ENCODE measurements around the gene MAT2A.
"Not testable (repeated sequence)": the region's sequence is repeated elsewhere in the genome, so short reads cannot be mapped to it uniquely, and the experiment has no call there.

Gene MAT2A

DNA sequence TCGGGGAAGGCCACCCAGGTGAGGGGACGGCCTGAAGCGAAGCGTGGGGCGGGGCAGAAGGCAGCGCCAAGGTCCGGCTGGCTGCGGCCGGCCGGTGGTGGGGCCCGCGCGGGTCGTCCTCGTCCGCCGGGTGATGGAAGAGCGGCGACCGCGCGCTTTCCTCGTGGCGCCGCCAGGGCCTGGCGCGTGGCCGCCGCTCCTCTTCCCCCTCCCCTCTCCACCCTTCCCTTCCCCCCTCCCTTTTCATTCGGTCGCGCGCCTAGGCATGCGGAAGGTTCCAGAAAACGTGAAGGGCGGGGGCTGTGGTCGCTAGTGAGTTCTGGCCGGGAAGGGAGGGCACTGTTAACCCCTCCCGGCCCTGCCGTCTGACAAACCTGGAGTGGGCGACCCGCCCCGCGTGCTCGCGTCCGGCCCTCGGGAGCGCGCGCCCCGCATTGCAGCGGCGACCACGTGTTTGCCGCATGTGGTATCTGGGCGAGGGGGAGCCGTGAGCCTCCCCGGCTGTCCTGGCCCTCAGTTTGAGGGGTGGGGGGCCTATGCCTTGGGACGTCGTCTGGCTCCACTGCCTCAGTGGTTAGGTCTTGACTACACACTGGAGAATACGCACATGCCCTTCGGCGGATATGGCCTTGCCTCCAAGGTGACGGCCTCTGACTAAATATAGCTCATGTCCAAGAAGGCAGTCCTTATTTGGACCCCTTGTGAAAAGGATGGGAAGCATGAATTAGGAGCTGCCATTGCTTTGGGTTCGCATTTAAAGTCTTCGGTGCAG, 579 bp downstream of the MAT2A start:
- peak; percentile 70 to 82 for DNase-seq
- Mint-ChIP-seq H3K27ac (peak overlapping the region; percentile 99), H3K9me3 (no peaks in the 10 kb centered on the region), H3K4me1 (peaks cover 64% of the 10 kb centered on the region), H3K27me3 (no peaks in the 10 kb centered on the region), H3K4me3 (peak overlapping the region; percentile 96 to 98)
- peak; percentile 62 for ATAC-seq

DNA sequence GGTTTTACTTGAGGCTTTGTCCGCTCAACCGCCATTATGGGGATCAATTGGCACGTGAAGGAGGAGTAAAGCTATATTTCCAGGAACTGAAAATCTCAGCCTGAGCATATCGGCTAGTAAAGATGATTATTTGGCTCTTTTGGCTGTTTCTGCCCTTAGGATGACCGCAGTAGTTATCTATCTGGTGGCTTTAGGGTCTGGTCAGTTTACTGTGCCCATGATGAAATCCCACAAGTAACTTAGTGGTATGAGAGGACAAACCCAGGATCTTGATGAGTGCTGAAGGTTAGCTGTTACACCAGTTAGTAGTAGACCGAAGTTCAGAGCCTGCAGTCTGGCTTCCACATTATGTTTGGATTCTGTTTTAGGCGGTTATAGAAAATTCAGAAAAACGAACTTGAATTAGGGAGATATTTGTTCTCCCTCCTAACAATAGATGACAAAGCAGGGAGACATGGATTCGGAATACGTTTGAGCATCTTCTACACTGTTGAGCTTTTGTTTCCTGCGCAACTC, 1.2 kb downstream of the MAT2A start:
- DNase-seq (no peak), ATAC-seq (no peak)
- Mint-ChIP-seq H3K4me1 (peaks cover 65% of the 10 kb centered on the region), H3K27ac (peak overlapping the region; percentile 95 to 99), H3K27me3 (no peaks in the 10 kb centered on the region), H3K9me3 (no peaks in the 10 kb centered on the region), H3K4me3 (peak overlapping the region; percentile 96 to 98)

DNA sequence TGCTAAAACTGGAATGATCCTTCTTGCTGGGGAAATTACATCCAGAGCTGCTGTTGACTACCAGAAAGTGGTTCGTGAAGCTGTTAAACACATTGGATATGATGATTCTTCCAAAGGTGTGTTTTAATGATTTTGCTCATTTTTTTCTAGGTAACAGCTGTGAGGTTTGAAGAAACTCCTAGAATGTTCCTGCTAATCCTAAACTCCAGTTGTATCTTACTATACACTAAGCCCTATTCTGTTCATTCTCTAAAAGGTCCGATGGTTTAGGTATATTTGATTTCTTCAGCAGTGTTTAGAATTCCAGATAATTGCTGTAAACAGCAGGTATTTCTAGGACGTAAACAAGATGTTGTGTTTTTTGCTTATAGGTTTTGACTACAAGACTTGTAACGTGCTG, 2.3 kb downstream of the MAT2A start:
- Mint-ChIP-seq H3K9me3 (no peaks in the 10 kb centered on the region), H3K27ac (peak overlapping the region in 1 of 2 donors; percentile 95), H3K27me3 (no peaks in the 10 kb centered on the region), H3K4me1 (peaks cover 62% of the 10 kb centered on the region), H3K4me3 (peak overlapping the region; percentile 96 to 98)
- DNase-seq: no peak
- no peak for ATAC-seq

DNA sequence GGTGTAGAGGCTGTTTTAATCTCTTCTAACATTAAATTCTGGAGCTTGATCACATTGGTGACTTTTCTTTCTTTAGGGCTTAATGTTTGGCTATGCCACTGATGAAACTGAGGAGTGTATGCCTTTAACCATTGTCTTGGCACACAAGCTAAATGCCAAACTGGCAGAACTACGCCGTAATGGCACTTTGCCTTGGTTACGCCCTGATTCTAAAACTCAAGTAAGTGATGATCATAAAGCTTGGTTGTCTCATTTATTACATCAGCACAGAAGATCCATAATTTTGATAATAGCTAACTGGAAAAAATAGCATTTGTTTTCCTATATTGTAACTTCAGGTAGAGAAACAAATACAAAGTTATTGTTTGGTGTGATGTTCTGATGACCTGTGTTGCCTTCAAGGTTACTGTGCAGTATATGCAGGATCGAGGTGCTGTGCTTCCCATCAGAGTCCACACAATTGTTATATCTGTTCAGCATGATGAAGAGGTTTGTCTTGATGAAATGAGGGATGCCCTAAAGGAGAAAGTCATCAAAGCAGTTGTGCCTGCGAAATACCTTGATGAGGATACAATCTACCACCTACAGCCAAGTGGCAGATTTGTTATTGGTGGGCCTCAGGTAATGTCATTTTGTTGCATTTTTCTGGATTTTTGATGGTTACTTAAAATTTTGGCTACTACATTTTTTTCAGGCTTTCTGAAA, 2.9 kb downstream of the MAT2A start:
- no peaks in the 10 kb centered on the region for H3K9me3 Mint-ChIP-seq
- ATAC-seq (no peak), DNase-seq (no peak)
- H3K4me3 Mint-ChIP-seq: peak overlapping the region; percentile 96 to 98
- H3K27ac Mint-ChIP-seq: peak overlapping the region in 1 of 2 donors; percentile 54
- H3K4me1 Mint-ChIP-seq: peaks cover 57% of the 10 kb centered on the region
- H3K27me3 Mint-ChIP-seq: no peaks in the 10 kb centered on the region

GRCh38 chr2:85542777-85543176, 3.8 kb downstream of the MAT2A start:
- ATAC-seq (no peak), DNase-seq (no peak)
- no peaks in the 10 kb centered on the region for H3K9me3 Mint-ChIP-seq
- peak overlapping the region; percentile 96 to 98 for H3K4me3 Mint-ChIP-seq
- H3K4me1 Mint-ChIP-seq: peaks cover 48% of the 10 kb centered on the region
- H3K27me3 Mint-ChIP-seq: no peaks in the 10 kb centered on the region
- H3K27ac Mint-ChIP-seq: peak overlapping the region in 1 of 2 donors; percentile 69

GRCh38 chr2:85544254-85544691, 5.3 kb downstream of the MAT2A start:
- not testable (repeated sequence) for H3K4me3 Mint-ChIP-seq, ATAC-seq, DNase-seq, H3K9me3 Mint-ChIP-seq, H3K27me3 Mint-ChIP-seq
- Mint-ChIP-seq H3K4me1 (peaks cover 45% of the 10 kb centered on the region), H3K27ac (peak overlapping the region in 1 of 2 donors; percentile 81)

- not testable (repeated sequence) for H3K4me3 Mint-ChIP-seq, ATAC-seq, DNase-seq, H3K27me3 Mint-ChIP-seq, H3K9me3 Mint-ChIP-seq
- Mint-ChIP-seq H3K4me1 (peaks cover 43% of the 10 kb centered on the region), H3K27ac (peak overlapping the region; percentile 79 to 95)
Observed at GRCh38 chr2:85544915-85545779, 6.2 kb downstream of the MAT2A start.

DNA sequence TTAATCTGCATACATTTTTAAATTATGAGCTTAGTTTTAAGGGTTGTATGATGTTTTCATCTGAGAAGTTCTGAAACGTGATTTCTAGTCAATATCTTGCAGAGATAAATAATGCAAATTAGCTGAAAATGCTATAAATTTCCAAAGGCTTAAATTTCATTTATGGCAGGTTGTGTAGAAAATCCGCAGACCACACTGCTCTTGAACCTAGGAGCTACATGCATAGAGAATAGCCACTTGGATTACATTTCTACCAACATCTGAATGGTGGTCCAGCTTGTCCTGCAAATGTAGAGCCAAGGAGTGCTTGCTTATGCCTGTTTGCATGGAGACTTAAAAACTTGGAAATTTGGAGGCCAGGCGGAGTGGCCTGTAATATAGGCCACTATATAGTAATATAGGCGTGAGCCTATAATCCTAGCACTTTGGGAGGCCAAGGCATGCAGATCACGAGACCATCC, 6.8 kb downstream of the MAT2A start:
- Mint-ChIP-seq H3K4me1 (peaks cover 37% of the 10 kb centered on the region), H3K27me3 (no peaks in the 10 kb centered on the region), H3K4me3 (no peak overlapping the region), H3K9me3 (no peaks in the 10 kb centered on the region), H3K27ac (peak overlapping the region in 1 of 2 donors; percentile 95)
- ATAC-seq: no peak
- DNase-seq: no peak

DNA sequence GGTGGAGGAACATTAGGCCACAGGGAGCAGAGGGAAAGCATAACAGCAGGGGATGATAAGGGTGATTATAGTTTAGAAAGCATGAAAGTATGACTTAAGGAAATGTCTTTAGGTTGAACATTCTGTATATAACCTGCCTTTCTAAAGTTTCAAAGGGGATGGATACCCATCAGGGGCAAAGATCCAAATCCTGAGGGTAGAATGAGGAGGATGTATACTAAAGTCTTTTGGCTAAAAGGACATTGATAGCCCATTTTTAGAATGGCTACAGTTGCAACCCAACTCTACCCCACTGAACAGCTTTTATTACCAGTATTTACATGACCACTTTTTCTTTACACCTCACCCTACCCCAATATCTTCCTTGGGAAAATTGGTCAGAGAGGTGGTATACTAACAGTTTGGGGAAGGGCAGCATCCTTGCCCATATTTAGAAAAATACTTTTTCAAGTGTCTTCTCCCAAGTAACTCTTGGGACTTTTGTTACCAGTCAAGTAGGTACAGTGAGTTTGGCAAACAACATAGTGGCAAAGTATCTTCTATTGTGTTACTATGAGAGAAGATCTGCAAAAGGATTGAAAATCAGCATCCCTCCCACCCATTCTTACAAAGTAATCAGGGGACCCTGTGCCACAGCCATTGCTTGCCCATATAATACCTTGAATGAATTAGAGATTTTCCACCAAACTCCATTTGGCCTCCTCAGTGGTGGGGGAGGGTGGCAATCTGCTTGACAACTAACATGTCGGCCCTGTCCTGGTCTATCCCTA, 8.3 kb downstream of the MAT2A start:
- H3K27me3 Mint-ChIP-seq: no peaks in the 10 kb centered on the region

DNA sequence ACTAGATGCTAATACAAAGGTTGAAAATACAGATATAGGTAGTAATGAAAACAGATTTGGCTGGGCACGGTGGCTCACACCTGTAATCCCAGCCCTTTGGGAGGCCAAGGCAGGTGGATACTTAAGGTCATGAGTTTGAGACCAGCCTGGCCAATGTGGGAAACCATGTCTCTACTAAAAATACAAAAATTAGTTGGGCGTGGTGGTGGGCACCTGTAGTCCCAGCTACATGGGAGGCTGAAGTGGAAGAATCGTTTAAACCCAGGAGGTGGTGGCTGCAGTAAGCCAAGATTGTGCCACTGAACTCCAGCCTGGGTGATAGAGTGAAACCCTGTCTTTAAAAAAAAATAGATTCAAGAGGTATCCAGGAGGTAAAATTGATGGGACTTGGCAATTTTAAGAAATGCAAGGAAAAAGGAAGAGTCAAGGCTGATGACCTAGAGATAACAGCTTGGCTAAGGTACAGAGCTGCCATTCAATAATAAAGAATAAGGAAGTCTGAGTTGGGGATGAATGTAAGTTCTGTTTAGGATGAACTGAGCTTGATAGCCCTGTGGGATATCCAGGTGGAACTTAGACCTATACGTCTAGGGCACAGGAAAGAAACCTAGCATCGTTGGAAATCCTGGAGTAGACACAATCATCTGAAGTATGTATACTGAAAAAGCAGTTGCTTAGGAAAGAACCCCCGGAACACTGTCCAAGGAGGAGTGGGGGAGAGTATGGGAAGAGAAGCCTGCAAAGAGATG, 9.1 kb downstream of the MAT2A start:
- Mint-ChIP-seq H3K27me3 (no peaks in the 10 kb centered on the region), H3K4me3 (no peak overlapping the region), H3K4me1 (peaks cover 14% of the 10 kb centered on the region), H3K27ac (peak overlapping the region; percentile 6 to 84), H3K9me3 (no peaks in the 10 kb centered on the region)
- DNase-seq: no peak
- no peak for ATAC-seq

More for the DNA sequence above, 8.3 kb downstream of the MAT2A start:
- Mint-ChIP-seq H3K27ac (peak overlapping the region in 1 of 2 donors; percentile 84), H3K4me1 (peaks cover 22% of the 10 kb centered on the region), H3K9me3 (no peaks in the 10 kb centered on the region), H3K4me3 (no peak overlapping the region)
- ATAC-seq: peak; percentile 12
- DNase-seq: no peak

DNA sequence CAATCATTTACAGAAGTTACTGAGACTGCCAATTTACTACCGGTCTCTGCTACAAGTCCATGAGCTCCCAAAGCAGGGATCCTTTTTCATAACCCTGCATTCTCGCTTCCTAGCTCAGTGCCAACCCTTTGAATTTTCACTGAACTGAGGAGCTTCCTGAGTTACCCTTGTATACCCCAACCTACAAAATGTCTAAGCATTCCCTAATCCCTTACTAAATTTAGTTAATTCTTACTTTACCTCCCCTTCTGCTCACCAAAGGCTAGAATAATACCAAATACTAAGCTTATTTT, 9.6 kb downstream of the MAT2A start:
- no peak for ATAC-seq
- Mint-ChIP-seq H3K27me3 (no peaks in the 10 kb centered on the region), H3K27ac (no peak overlapping the region), H3K4me1 (peaks cover 9% of the 10 kb centered on the region), H3K9me3 (no peaks in the 10 kb centered on the region), H3K4me3 (no peak overlapping the region)
- DNase-seq: no peak

GRCh38 chr2:85549095-85549494, 10.1 kb downstream of the MAT2A start:
- H3K27ac Mint-ChIP-seq: no peak overlapping the region
- no peak for DNase-seq
- no peaks in the 10 kb centered on the region for H3K9me3 Mint-ChIP-seq
- no peak overlapping the region for H3K4me3 Mint-ChIP-seq
- H3K4me1 Mint-ChIP-seq: peaks cover 5% of the 10 kb centered on the region
- no peaks in the 10 kb centered on the region for H3K27me3 Mint-ChIP-seq
- ATAC-seq: no peak

- DNase-seq (no peak), ATAC-seq (no peak)
- no peaks in the 10 kb centered on the region for H3K9me3 Mint-ChIP-seq
- H3K4me1 Mint-ChIP-seq: no peaks in the 10 kb centered on the region
- H3K4me3 Mint-ChIP-seq: no peak overlapping the region
- no peaks in the 10 kb centered on the region for H3K27me3 Mint-ChIP-seq
- H3K27ac Mint-ChIP-seq: no peak overlapping the region
Observed at GRCh38 chr2:85549826-85550225, 10.9 kb downstream of the MAT2A start.

DNA sequence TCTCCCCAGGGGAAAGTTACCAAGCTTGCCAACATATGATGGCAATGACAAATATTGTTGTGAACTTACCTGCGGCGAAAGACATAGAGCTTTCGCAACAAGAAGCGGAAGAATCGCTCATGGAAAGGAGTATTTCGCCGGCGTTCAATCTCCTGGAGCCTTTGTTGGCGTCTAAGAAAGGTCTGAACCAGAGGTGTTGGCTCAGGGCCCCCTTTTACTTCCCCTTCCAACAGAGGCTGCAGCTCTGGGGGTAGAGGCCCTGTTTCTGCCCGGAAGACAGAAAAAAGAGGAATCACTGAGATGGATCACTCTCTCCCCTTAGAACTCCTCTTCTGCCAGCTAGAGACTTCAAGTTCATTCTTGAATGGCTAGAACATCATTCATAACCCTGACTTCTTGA, 11.5 kb downstream of the MAT2A start:
- H3K4me3 Mint-ChIP-seq: no peak overlapping the region
- DNase-seq (no peak), ATAC-seq (no peak)
- peak overlapping the region in 1 of 2 donors; percentile 43 for H3K27ac Mint-ChIP-seq
- no peaks in the 10 kb centered on the region for H3K4me1 Mint-ChIP-seq
- no peaks in the 10 kb centered on the region for H3K9me3 Mint-ChIP-seq
- no peaks in the 10 kb centered on the region for H3K27me3 Mint-ChIP-seq
